GM12872 (cell line): ENCODE measurements around the gene COX7A2L.

Experiments used
- TF ChIP-seq, protein P1 (sequence below): IDR thresholded peaks from 3 replicates; pipeline ENCODE4 v1.5.1; 2011; ENCODE audit warnings: low read depth, mild to moderate bottlenecking, low read length, moderate library complexity; ENCODE audit not compliant: insufficient read depth

Gene COX7A2L

DNA sequence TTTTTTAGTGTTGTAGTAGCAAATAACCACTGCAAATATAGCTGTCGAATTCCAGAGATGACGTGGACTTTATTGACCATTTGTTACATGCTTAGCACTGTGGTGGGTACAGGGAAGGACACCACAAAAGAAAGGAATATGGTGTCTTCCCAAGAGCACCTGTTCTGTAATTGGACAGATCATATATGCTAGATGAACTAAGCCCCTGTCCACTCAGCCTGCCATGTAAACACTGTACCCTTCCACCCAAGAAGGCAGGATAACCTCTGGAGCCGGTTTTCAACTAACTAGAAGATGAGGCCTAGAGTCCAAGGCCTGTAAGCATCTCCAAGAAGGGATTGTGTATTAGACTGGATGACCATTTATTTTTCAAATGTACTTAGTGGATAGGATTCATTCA is 44.1 kb downstream of the COX7A2L start:
- TF ChIP-seq, protein P1, sequence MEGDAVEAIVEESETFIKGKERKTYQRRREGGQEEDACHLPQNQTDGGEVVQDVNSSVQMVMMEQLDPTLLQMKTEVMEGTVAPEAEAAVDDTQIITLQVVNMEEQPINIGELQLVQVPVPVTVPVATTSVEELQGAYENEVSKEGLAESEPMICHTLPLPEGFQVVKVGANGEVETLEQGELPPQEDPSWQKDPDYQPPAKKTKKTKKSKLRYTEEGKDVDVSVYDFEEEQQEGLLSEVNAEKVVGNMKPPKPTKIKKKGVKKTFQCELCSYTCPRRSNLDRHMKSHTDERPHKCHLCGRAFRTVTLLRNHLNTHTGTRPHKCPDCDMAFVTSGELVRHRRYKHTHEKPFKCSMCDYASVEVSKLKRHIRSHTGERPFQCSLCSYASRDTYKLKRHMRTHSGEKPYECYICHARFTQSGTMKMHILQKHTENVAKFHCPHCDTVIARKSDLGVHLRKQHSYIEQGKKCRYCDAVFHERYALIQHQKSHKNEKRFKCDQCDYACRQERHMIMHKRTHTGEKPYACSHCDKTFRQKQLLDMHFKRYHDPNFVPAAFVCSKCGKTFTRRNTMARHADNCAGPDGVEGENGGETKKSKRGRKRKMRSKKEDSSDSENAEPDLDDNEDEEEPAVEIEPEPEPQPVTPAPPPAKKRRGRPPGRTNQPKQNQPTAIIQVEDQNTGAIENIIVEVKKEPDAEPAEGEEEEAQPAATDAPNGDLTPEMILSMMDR, result no peak

DNA sequence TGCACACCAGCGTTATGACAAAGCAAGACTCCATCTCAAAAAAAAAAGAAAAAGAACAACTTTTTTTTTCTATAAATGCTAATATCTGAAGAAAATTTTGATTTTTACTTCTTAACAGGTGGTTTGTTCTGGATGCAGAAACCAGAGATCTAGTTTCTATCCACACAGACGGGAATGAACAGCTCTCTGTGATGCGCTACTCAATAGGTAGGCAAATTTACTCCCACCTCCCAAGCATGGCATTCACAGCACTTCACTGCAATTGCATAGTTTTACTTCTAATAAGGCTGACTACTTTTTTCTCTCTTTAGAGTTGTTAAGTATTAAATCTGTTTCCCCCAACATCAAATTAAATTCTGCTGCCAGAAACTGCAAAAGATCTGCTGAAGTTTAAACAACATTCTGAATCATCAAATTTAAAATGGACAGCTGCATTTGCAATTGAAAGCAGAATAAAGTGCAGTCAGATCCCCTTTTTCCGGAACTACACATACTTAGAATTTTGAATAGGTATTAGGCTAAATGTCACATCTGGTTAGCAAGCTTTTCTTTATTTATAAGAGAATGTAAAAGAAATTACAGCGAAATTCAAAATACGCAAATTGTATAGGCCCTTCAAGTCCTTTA is 45.1 kb downstream of the COX7A2L start:
- TF ChIP-seq, protein P1, result no peak

DNA sequence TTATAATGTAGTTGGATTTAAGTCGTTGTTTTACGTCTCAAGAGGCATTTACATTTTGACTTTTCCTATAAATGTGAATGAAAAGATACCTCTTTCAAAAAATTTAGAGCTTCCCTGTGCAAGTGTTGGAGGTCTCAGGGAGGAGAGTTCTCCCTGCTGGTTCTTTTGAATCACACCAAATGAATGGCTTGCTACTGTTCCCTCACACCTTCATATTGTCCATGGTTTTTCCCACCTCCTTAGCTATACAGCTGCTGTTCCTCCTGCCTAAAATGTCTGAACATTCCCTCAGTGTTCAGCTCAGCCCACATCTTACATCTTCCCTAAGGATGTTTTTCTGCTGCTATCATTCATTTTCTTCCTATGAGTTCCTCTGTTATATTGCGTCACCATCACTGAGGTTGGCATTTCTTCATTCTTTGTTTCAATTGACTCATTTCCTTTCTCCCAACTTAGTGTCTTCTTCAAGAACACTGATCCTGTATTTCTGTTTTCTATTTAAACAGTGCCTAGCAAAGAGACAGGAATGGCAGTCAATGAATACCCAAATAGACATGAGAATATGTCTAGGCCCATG is 46.0 kb downstream of the COX7A2L start:
- TF ChIP-seq, protein P1, result no peak

DNA sequence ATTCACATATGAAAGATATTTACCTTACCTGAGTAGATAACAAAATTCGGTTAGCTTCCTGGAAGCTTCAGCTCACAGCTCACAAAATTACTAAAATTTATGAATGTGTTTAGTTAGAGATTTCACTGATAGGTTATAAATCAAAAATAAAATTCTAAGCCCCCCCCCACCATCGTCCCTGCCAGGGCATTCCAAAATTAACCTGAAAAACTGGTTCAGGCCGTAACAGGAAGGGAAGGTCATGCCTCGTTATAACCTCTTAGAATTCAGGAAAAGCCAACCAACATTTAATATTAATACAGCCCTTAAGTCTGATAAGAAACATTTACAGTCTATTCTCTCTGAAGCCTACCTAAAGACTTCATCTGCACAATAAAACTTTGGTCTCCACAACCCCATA is 48.9 kb downstream of the COX7A2L start:
- TF ChIP-seq, protein P1, result no peak

DNA sequence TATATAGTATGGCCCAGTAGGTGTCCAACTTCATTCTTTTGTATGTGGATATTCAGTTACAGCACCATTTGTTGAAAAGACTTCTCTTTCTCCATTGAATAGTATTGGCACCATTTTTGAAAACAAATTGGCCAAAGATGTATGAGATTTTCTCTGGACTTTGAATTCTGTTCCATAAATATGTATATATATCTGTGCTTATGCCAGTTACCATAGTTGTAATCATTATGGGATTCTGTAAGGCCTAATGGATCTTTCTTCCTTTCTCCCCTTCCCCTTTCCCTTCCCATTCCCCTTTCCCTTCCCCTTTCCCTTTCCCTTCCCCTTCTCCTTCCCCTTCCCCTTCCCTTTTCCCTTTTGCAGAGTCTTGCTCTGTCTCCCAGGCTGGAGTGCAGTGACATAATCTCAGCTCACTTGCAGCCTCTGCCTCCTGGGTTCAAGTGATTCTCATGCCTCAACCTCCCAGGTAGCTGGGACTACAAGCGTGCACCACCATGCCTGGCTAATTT is 51.0 kb downstream of the COX7A2L start:
- TF ChIP-seq, protein P1, result no peak

DNA sequence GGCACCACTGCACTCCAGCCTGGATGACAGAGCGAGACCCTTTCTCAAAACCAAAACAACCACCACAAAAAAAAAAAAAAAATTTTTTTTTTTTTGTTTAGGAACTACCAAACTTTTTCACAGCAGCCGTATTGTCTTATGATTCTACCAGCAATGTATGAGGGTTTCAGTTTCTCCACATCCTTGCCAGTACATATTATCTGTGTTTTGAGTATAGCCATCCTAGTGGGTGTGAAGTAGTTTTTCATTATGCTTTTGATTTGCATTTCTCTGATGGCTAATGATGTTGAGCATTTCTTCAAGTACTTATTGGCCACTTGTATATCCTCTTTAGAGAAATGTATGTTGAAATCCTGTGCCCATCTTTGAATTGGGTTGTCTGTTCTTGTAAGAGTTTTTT is 51.7 kb downstream of the COX7A2L start:
- TF ChIP-seq, protein P1, result no peak

DNA sequence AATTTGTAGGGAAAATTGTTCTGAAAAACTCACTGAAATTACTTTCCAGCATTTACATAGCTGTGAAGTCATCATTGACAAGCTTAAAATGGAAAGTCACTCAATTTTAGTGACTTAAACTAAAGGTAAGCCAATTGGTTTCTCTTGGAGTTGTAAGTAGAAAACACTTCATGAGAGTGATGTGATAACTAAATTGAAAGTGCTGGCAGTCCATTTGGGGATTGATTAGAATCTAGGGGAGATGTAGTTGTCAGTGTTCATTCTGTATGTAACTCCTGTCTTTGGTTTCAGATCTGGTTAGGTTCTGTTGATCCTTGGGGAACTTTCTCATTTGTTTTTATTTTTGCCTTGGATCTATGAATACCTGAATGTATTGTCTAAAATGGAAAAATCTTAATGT is 53.8 kb downstream of the COX7A2L start:
- TF ChIP-seq, protein P1, result no peak
